HCT116 (cell line): ENCODE data around the gene GRIP2.

Experiments used
- CBX3 ChIP-seq: IDR thresholded peaks from 2 replicates; pipeline ENCODE4 v1.6.1; 2012; ENCODE audit warnings: low read depth
- CTCF ChIP-seq, 3 experiments: fragments of 200-600 bp in 1 of 3; sonication (generic) in 1 of 3; IDR thresholded peaks in 2 of 3; conservative IDR thresholded peaks in 1 of 3; 2 replicates each; pipeline ENCODE4 v1.5.1; 2012 to 2017; ENCODE audit warnings: low read depth in 2 of 3, low read length in 2 of 3, antibody characterized with exemption in 1 of 3, borderline replicate concordance in 1 of 3, control low read depth in 1 of 3, mild to moderate bottlenecking in 1 of 3, mixed read lengths in 1 of 3, mixed run types in 1 of 3, moderate library complexity in 1 of 3; ENCODE audit not compliant: insufficient read depth in 1 of 3
- EZH2 ChIP-seq: fragments of 200-600 bp; sonication (generic); IDR thresholded peaks from 2 replicates; pipeline ENCODE4 v1.6.1; 2017; ENCODE audit warnings: antibody characterized with exemption, mixed run types
- FOSL1 ChIP-seq: IDR thresholded peaks from 2 replicates; pipeline ENCODE4 v1.6.1; 2012; ENCODE audit warnings: low read depth
- MAX ChIP-seq: IDR thresholded peaks from 2 replicates; pipeline ENCODE4 v1.6.1; 2012
- POLR2A ChIP-seq: IDR thresholded peaks from 2 replicates; pipeline ENCODE4 v1.7.0; 2011; ENCODE audit warnings: borderline replicate concordance; ENCODE audit not compliant: insufficient read depth, insufficient read length; ENCODE audit errors: extremely low read depth
- SP1 ChIP-seq: IDR thresholded peaks from 2 replicates; pipeline ENCODE4 v1.6.1; 2012; ENCODE audit warnings: low read depth
- ZNF274 ChIP-seq: fragments of 200-500 bp; sonication (Bioruptor generic); IDR thresholded peaks from 2 replicates; pipeline ENCODE4 v1.6.1; 2014; ENCODE audit warnings: mild to moderate bottlenecking, low read depth, low read length, inconsistent platforms
- TF ChIP-seq, protein P1 (sequence below): IDR thresholded peaks from 2 replicates; pipeline ENCODE4 v1.6.1; 2012; ENCODE audit warnings: low read depth

DNA sequence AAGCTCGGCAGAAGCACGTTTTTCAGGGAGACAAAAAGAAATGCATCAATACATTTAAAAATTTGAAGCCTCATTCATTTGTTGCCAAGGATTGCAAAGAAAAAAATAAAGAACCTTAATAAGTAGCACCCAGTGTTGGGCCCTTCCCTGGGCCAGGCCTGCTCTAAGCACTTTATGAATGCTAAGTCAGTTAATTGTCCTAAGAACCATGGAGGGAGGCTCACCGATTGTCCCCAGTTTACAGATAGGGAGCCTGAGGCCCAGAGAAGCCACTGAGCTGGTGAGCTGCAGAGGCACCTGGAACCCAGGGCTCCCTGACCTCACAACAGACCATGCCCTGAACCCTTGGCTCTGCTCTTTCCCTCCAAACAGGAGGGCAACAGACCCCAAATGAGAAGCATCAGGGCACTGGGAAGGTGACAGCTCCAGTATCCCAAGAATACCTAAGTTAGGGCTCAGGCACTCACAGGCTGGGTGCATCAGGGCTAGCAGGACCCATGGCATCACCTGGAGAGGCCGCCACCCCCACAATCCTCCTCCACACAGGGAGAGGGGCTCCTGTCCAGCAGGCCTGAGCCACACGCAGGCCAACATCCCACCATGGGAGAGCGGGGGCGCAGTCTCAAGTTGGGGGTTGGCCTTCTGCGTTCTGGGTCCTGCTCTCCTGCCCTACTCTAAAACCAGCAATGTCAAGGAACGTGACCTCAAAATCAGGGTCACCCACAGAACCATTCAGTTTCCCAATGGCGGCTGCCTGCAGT is 3.9 kb downstream of the GRIP2 start:
- TF ChIP-seq MAX: no peak
- TF ChIP-seq CTCF (IDR thresholded peaks at IDR 0.05 in 2 of 3, conservative IDR thresholded peaks at IDR 0.05 in 1 of 3; ENCODE audit: borderline replicate concordance in 1 of 3, insufficient read depth in 1 of 3, low read depth in 2 of 3, low read length in 2 of 3): no peak
- TF ChIP-seq, protein P1, sequence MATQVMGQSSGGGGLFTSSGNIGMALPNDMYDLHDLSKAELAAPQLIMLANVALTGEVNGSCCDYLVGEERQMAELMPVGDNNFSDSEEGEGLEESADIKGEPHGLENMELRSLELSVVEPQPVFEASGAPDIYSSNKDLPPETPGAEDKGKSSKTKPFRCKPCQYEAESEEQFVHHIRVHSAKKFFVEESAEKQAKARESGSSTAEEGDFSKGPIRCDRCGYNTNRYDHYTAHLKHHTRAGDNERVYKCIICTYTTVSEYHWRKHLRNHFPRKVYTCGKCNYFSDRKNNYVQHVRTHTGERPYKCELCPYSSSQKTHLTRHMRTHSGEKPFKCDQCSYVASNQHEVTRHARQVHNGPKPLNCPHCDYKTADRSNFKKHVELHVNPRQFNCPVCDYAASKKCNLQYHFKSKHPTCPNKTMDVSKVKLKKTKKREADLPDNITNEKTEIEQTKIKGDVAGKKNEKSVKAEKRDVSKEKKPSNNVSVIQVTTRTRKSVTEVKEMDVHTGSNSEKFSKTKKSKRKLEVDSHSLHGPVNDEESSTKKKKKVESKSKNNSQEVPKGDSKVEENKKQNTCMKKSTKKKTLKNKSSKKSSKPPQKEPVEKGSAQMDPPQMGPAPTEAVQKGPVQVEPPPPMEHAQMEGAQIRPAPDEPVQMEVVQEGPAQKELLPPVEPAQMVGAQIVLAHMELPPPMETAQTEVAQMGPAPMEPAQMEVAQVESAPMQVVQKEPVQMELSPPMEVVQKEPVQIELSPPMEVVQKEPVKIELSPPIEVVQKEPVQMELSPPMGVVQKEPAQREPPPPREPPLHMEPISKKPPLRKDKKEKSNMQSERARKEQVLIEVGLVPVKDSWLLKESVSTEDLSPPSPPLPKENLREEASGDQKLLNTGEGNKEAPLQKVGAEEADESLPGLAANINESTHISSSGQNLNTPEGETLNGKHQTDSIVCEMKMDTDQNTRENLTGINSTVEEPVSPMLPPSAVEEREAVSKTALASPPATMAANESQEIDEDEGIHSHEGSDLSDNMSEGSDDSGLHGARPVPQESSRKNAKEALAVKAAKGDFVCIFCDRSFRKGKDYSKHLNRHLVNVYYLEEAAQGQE: no peak
- TF ChIP-seq POLR2A: no peak
- TF ChIP-seq ZNF274: no peak
- no peak for TF ChIP-seq EZH2
- TF ChIP-seq SP1: no peak
- TF ChIP-seq CBX3: no peak
- TF ChIP-seq FOSL1: no peak
